ENCODE data around the gene ZDHHC21. TPM values are rescaled to one million over a fixed set of nuclear protein-coding genes. Genes with fewer than 3 reads are reported as not detected.

Gene ZDHHC21
- total and polyA plus RNA-seq, 9 of the 15 experiments (the other 6 are each of a cell fraction or from before 2014, with no cell fraction given): 0.10 to 1.9 (median 1.00) TPM

DNA sequence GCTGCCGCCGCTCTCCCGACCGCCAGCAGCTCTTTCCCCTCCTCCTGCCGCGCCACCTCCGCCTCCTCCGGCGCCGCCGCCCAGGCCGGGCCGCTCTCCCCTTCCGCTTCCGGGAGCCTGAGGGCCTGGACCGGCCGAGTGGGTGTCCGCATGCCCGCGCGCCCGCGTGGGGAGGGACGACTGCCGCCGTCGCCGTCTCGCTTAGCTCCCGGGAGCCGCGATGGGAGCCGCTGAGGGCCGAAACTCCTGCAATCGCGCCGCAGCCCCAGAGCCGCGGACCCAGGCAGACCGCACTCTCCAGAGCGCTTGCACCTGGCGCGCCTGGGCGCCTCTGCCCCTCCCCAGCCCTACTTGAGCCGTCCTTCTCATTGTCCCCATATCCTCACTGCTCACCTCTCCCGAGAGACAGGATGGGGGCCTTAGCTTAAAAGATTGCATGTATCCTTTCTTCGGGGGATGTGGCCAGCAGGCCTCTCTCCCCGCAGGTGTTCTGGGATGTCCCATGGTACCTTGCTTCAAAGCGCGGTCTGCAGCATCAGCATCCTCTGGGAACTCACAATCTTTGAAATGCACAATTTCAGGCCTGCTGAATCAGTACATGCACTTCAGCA is at the start of gene ZDHHC21 (continued):
- TF ChIP-seq, protein P1, sequence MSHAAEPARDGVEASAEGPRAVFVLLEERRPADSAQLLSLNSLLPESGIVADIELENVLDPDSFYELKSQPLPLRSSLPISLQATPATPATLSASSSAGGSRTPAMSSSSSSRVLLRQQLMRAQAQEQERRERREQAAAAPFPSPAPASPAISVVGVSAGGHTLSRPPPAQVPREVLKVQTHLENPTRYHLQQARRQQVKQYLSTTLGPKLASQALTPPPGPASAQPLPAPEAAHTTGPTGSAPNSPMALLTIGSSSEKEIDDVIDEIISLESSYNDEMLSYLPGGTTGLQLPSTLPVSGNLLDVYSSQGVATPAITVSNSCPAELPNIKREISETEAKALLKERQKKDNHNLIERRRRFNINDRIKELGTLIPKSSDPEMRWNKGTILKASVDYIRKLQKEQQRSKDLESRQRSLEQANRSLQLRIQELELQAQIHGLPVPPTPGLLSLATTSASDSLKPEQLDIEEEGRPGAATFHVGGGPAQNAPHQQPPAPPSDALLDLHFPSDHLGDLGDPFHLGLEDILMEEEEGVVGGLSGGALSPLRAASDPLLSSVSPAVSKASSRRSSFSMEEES (CRISPR knock-in tag; IDR thresholded peaks at IDR 0.05): no peak
- TF ChIP-seq, protein P2, sequence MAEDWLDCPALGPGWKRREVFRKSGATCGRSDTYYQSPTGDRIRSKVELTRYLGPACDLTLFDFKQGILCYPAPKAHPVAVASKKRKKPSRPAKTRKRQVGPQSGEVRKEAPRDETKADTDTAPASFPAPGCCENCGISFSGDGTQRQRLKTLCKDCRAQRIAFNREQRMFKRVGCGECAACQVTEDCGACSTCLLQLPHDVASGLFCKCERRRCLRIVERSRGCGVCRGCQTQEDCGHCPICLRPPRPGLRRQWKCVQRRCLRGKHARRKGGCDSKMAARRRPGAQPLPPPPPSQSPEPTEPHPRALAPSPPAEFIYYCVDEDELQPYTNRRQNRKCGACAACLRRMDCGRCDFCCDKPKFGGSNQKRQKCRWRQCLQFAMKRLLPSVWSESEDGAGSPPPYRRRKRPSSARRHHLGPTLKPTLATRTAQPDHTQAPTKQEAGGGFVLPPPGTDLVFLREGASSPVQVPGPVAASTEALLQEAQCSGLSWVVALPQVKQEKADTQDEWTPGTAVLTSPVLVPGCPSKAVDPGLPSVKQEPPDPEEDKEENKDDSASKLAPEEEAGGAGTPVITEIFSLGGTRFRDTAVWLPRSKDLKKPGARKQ (CRISPR knock-in tag; IDR thresholded peaks at IDR 0.05): no peak
- TF ChIP-seq L3MBTL2 (IDR thresholded peaks at IDR 0.05): peak; percentile 78
- no peak for TF ChIP-seq ZKSCAN3 (CRISPR knock-in tag; IDR thresholded peaks at IDR 0.05)
- TF ChIP-seq SAFB (IDR thresholded peaks at IDR 0.05; ENCODE audit: borderline replicate concordance, low read depth, low read length): 0 out of 2 replicates have a peak, but pooled peaks have one; percentile 61
- 0 out of 2 replicates have a peak, but pooled peaks have one; percentile 34 for TF ChIP-seq CXXC5 (CRISPR knock-in tag; IDR thresholded peaks at IDR 0.05)
- TF ChIP-seq CTBP1 (IDR thresholded peaks at IDR 0.05; ENCODE audit: borderline replicate concordance): 0 out of 2 replicates have a peak, but pooled peaks have one; percentile 19

DNA sequence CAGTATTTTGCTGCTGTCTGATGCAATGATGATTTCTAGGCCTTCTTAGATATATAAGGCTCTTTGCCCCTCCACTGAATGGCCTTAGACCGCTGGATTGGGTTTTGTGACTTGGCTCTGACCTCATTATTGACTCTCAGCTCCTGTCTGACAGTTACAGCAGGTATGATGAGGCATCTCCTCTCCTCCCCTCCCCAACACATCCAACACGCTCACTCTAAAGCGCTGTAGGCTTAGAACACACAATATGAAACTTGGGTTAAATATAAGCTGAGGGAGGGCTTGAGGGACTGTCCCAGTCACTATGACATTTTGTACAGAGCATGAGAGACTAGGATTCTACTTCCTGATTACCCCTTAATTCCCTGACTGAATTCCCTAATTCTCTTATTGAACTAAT is 48.1 kb upstream of the ZDHHC21 start:
- intact Hi-C loops (cut with micrococcal nuclease): no loop called here
- TF ChIP-seq GATAD2B (IDR thresholded peaks at IDR 0.05; ENCODE audit: borderline replicate concordance) (no peak), EP300 (IDR thresholded peaks at IDR 0.05; ENCODE audit: low read length) (no peak), MECOM (CRISPR knock-in tag; IDR thresholded peaks at IDR 0.05) (no peak), CTBP1 (IDR thresholded peaks at IDR 0.05; ENCODE audit: borderline replicate concordance) (no peak), ZNF584 (CRISPR knock-in tag; IDR thresholded peaks at IDR 0.05; ENCODE audit: low read depth) (no peak)
- TF ChIP-seq, protein P3, sequence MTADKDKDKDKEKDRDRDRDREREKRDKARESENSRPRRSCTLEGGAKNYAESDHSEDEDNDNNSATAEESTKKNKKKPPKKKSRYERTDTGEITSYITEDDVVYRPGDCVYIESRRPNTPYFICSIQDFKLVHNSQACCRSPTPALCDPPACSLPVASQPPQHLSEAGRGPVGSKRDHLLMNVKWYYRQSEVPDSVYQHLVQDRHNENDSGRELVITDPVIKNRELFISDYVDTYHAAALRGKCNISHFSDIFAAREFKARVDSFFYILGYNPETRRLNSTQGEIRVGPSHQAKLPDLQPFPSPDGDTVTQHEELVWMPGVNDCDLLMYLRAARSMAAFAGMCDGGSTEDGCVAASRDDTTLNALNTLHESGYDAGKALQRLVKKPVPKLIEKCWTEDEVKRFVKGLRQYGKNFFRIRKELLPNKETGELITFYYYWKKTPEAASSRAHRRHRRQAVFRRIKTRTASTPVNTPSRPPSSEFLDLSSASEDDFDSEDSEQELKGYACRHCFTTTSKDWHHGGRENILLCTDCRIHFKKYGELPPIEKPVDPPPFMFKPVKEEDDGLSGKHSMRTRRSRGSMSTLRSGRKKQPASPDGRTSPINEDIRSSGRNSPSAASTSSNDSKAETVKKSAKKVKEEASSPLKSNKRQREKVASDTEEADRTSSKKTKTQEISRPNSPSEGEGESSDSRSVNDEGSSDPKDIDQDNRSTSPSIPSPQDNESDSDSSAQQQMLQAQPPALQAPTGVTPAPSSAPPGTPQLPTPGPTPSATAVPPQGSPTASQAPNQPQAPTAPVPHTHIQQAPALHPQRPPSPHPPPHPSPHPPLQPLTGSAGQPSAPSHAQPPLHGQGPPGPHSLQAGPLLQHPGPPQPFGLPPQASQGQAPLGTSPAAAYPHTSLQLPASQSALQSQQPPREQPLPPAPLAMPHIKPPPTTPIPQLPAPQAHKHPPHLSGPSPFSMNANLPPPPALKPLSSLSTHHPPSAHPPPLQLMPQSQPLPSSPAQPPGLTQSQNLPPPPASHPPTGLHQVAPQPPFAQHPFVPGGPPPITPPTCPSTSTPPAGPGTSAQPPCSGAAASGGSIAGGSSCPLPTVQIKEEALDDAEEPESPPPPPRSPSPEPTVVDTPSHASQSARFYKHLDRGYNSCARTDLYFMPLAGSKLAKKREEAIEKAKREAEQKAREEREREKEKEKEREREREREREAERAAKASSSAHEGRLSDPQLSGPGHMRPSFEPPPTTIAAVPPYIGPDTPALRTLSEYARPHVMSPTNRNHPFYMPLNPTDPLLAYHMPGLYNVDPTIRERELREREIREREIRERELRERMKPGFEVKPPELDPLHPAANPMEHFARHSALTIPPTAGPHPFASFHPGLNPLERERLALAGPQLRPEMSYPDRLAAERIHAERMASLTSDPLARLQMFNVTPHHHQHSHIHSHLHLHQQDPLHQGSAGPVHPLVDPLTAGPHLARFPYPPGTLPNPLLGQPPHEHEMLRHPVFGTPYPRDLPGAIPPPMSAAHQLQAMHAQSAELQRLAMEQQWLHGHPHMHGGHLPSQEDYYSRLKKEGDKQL (CRISPR knock-in tag; IDR thresholded peaks at IDR 0.05; ENCODE audit: borderline replicate concordance): no peak

More for the DNA sequence above, 48.1 kb upstream of the ZDHHC21 start:
- Histone ChIP-seq H3K9me3 (replicated peaks; ENCODE audit: control insufficient read depth, insufficient read depth, low read depth, low read length) (no peaks in the 10 kb centered on the region), H3K9me1 (ENCODE audit: control insufficient read depth, insufficient read depth, low read length) (no peaks in the 10 kb centered on the region), H4K20me1 (replicated peaks; ENCODE audit: control insufficient read depth, insufficient read depth, low read length) (no peaks in the 10 kb centered on the region), H3K9ac (ENCODE audit: insufficient read depth in 1 of 2, low read depth in 2 of 2, low read length in 2 of 2) (no peak overlapping the region), H3K36me3 (ENCODE audit: control insufficient read depth, insufficient read depth, low read length) (no peaks in the 10 kb centered on the region), H3K27me3 (ENCODE audit: control insufficient read depth in 2 of 2, insufficient read depth in 2 of 2, low read length in 2 of 2) (no peaks in the 10 kb centered on the region), H3K4me3 (no peak overlapping the region), H3K27ac (ENCODE audit: extremely low read depth, low read depth, low read length) (no peak overlapping the region), H3K4me2 (ENCODE audit: insufficient read depth, low read length) (no peak overlapping the region), H2AFZ (ENCODE audit: low read depth, low read length) (no peak overlapping the region), H3K4me1 (replicated peaks in 1 of 2; ENCODE audit: control insufficient read depth in 2 of 2, insufficient read depth in 2 of 2, low read length in 2 of 2) (no peaks in the 10 kb centered on the region), H3K79me2 (ENCODE audit: control insufficient read depth, insufficient read depth, low read length) (no peaks in the 10 kb centered on the region)
- ATAC-seq (no peak), DNase-seq (ENCODE audit: extremely low read depth in 1 of 4, low spot score in 3 of 4) (no peak), FAIRE-seq (no peak)
- ChIA-PET CTCF (ENCODE audit: low intra/inter-chr PET ratio) (no interaction called here), POLR2A (interaction anchor here (0.7 kb wide), 1 partner anchor 47 kb away, joined by 3 read pairs; no protein-coding TSS in a partner anchor)
- in situ Hi-C loops (cut with MboI): no loop called here
- 0% methylated on average over 3 of the region's 3 CpGs for WGBS (ENCODE audit: insufficient coverage, low coverage, missing lambda C conversion rate)
- no TSS peak for BruUV-seq (replicated peaks)

Measured in K562 (cell line).